WERI-Rb-1 (cell line): Measurements from ENCODE around the gene KRT86.

Experiments used
- DNase-seq: peaks from one replicate; pipeline ENCODE4 v3.0.0-alpha.2; 2020
- H3K27ac ChIP-seq: fragments of 250-450 bp; sonication (Bioruptor Pico); 2 replicates; pipeline ENCODE4 v1.5.1; 2020; ENCODE audit warnings: mild to moderate bottlenecking, moderate library complexity
- H3K27me3 ChIP-seq: fragments of 250-450 bp; sonication (Bioruptor Pico); 2 replicates; pipeline ENCODE4 v1.5.1; 2021; ENCODE audit warnings: mild to moderate bottlenecking, low read depth, moderate library complexity; ENCODE audit not compliant: insufficient read depth, severe bottlenecking
- H3K36me3 ChIP-seq: fragments of 250-450 bp; sonication (Bioruptor Pico); 2 replicates; pipeline ENCODE4 v1.5.1; 2020; ENCODE audit warnings: mild to moderate bottlenecking, moderate library complexity
- H3K4me3 ChIP-seq: 2 replicates; pipeline ENCODE4 v1.5.1; 2011; ENCODE audit warnings: low read depth, mild to moderate bottlenecking, control low read depth, low read length
- H3K9me3 ChIP-seq: fragments of 250-450 bp; sonication (Bioruptor Pico); 2 replicates; pipeline ENCODE4 v1.5.1; 2021; ENCODE audit warnings: mild to moderate bottlenecking, moderate library complexity; ENCODE audit not compliant: severe bottlenecking
- TF ChIP-seq, protein P1 (sequence below): IDR thresholded peaks from 2 replicates; pipeline ENCODE4 v1.5.1; 2011; ENCODE audit warnings: low read depth, mild to moderate bottlenecking, control low read depth, inconsistent platforms, low read length

The KRT86 gene

DNA sequence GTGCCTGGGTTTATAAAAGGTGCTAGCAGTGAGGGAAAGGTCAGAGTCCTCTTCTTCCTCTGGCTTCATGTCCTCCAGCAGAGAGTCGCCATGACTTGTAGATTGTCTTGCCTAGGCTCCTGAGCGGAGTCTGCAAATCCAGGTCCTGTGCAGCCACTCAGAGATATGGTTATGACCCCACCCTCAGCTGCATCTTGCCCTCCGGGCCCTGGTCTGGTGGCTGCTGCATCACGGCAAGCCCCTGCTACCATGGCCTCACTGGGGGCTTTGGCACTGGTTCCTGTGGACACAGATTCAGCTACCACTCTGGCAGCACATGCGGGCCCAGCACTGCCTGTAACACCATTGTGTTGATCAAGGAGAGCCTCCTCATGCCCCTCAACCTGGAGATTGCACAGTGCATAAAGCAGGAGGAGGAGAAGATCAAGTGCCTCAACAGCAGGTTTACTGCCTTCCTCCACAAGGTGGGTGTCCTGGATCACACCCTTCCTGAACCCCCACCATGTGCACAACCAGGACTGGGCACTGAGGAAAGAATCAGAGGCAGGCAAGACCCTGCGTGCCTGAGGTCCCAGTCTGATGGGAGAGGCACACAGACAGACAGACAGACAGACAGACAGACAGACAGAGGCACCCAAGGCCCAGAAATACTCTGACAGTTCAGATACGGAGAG lies 10.5 kb upstream of the KRT86 start:
- Histone ChIP-seq H3K27me3 (peaks cover 68% of the 10 kb centered on the region), H3K9me3 (peaks cover 14% of the 10 kb centered on the region), H3K36me3 (no peaks in the 10 kb centered on the region), H3K27ac (no peak overlapping the region), H3K4me3 (no peak overlapping the region)
- DNase-seq = no peak
- TF ChIP-seq, protein P1, sequence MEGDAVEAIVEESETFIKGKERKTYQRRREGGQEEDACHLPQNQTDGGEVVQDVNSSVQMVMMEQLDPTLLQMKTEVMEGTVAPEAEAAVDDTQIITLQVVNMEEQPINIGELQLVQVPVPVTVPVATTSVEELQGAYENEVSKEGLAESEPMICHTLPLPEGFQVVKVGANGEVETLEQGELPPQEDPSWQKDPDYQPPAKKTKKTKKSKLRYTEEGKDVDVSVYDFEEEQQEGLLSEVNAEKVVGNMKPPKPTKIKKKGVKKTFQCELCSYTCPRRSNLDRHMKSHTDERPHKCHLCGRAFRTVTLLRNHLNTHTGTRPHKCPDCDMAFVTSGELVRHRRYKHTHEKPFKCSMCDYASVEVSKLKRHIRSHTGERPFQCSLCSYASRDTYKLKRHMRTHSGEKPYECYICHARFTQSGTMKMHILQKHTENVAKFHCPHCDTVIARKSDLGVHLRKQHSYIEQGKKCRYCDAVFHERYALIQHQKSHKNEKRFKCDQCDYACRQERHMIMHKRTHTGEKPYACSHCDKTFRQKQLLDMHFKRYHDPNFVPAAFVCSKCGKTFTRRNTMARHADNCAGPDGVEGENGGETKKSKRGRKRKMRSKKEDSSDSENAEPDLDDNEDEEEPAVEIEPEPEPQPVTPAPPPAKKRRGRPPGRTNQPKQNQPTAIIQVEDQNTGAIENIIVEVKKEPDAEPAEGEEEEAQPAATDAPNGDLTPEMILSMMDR = no peak

DNA sequence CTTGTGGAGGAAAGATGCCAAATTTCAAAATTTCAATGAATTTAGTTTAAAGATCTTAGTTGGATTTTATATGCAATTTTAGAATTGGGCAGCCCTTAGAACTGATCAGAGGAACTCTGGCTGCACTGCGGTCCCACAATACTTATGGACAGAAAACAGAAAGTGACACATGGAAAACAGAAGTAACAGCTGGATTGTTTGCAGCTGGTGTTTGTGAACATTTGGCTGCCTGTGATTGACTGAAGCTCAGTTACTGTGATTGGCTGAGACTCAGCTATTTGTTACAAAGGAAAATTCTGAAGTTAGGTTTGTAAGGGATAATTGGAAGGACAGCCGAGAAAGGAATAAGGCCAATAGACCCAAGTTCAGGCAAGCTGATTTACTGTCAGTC lies 10.0 kb upstream of the KRT86 start:
- Histone ChIP-seq H3K27me3 (peaks cover 63% of the 10 kb centered on the region), H3K27ac (no peak overlapping the region), H3K9me3 (peaks cover 14% of the 10 kb centered on the region), H3K36me3 (no peaks in the 10 kb centered on the region), H3K4me3 (no peak overlapping the region)
- TF ChIP-seq, protein P1 = no peak
- DNase-seq = no peak

DNA sequence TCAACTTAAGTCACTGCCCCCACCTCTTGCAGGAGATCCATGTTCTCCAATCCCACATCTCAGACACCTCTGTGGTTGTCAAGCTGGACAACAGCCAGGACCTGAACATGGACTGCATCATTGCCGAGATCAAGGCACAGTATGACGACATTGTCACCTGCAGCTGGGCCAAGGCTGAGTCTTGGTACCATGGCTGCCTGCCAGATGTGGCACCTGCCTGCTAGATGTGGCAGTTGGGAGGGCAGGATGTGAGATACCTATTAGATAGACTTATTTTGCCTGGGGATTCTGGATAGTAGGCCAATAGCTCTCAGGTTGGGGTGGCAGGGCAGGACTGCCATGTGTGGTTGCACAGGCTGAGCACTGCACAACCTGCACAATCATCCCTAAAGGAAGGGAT lies 7.9 kb upstream of the KRT86 start:
- no peaks in the 10 kb centered on the region for H3K36me3 ChIP-seq
- TF ChIP-seq, protein P1 = no peak
- no peak for DNase-seq
- no peak overlapping the region for H3K27ac ChIP-seq
- peaks cover 42% of the 10 kb centered on the region for H3K27me3 ChIP-seq
- H3K9me3 ChIP-seq = peaks cover 14% of the 10 kb centered on the region
- no peak overlapping the region for H3K4me3 ChIP-seq

DNA sequence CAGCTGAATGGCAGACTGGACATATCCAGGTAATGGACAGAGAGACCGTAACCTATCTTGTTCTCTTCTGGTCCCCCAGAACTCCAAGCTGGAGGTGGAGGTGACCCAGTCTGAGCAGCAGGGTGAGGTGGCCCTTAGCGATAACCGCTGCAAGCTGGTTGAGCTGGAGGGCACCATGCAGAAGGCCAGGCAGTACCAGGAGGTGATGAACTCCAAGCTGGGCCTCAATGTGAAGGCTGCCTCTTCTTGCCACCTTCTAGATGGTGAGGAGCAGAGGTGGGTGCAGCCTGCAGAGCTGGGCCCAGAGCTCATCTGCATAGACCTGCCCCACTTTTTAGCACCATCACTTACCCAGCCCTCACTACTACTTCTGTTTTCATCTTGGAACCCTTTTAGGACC lies 7.2 kb upstream of the KRT86 start:
- H3K9me3 ChIP-seq = peaks cover 13% of the 10 kb centered on the region
- TF ChIP-seq, protein P1 = no peak
- DNase-seq = no peak
- peaks cover 37% of the 10 kb centered on the region for H3K27me3 ChIP-seq
- no peak overlapping the region for H3K27ac ChIP-seq
- no peak overlapping the region for H3K4me3 ChIP-seq
- H3K36me3 ChIP-seq = no peaks in the 10 kb centered on the region

DNA sequence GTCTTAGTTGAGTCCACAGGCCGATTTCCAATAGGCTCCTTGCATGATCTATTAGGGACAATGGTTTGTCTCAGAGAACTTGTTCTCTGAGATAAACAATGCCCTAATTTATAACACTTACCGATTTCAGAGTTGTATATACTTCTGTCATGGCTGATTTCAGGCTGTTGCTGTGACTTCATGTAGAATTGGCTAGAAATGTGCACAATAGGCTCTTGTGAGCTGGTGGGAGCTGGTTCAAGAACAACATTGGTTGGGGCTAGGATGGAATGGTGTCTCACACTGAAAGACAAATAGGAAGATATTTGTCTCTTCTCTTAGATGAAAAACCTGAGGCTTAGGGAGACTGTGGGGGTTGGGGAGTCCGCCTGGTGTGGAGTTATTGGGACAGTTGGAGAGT lies 6.7 kb upstream of the KRT86 start:
- H3K27ac ChIP-seq = no peak overlapping the region
- peaks cover 32% of the 10 kb centered on the region for H3K27me3 ChIP-seq
- no peak for DNase-seq
- peaks cover 8% of the 10 kb centered on the region for H3K9me3 ChIP-seq
- no peaks in the 10 kb centered on the region for H3K36me3 ChIP-seq
- H3K4me3 ChIP-seq = no peak overlapping the region
- TF ChIP-seq, protein P1 = no peak

DNA sequence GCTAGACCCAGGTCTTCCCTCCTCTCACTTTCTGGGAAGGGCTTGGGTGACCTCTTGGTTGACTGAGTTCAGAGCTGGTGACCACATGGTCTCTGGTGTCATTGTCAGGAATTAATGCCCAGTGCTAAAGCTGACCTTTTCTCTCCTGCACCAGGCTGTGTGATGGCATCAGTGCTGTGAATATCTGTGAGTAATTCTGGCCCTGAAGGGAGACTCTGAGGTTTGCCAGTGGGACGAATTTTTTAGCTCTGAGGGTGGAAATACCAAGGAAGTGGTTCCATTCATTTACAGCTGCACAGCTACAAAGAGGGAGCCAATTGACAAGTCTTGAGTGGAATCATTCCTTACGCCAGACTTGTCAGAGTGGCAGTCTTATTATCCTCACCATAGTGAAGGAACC lies 6.2 kb upstream of the KRT86 start:
- TF ChIP-seq, protein P1 = no peak
- H3K27me3 ChIP-seq = peaks cover 27% of the 10 kb centered on the region

More for the DNA sequence above, 6.2 kb upstream of the KRT86 start:
- H3K27ac ChIP-seq = no peak overlapping the region
- peaks cover 3% of the 10 kb centered on the region for H3K9me3 ChIP-seq
- H3K4me3 ChIP-seq = no peak overlapping the region
- no peaks in the 10 kb centered on the region for H3K36me3 ChIP-seq
- DNase-seq = no peak
